GM21737 (cell line): ENCODE results near the gene GRK6.

Experiments used
- ATAC-seq: cut with Tn5 transposase; IDR thresholded peaks from one replicate; pipeline ENCODE4 v1.9.1; 2021; ENCODE audit warnings: mild to moderate bottlenecking, moderate library complexity; ENCODE audit not compliant: unreplicated experiment

Gene GRK6

GRCh38 chr5:177452688-177453638 lies 26.5 kb downstream of the GRK6 start:
- ATAC-seq, result no peak

GRCh38 chr5:177453852-177454396 lies 27.4 kb downstream of the GRK6 start:
- no peak for ATAC-seq

- peak; percentile 49 for ATAC-seq
Observed at GRCh38 chr5:177454397-177455035, 28.0 kb downstream of the GRK6 start.

- ATAC-seq, result peak; percentile 48
Observed at GRCh38 chr5:177455036-177455660, 28.7 kb downstream of the GRK6 start.

- ATAC-seq, result peak; percentile 11
Observed at GRCh38 chr5:177455661-177456590, 29.4 kb downstream of the GRK6 start.

- ATAC-seq, result no peak
Observed at GRCh38 chr5:177456591-177456964, 30.1 kb downstream of the GRK6 start.

- peak; percentile 20 for ATAC-seq
Observed at GRCh38 chr5:177456976-177457851, 30.7 kb downstream of the GRK6 start.

GRCh38 chr5:177457852-177458681 lies 31.6 kb downstream of the GRK6 start:
- ATAC-seq, result no peak

- ATAC-seq, result no peak
Observed at GRCh38 chr5:177458912-177459350, 32.5 kb downstream of the GRK6 start.

- no peak for ATAC-seq
Observed at GRCh38 chr5:177459357-177459756, 32.9 kb downstream of the GRK6 start.

- no peak for ATAC-seq
Observed at GRCh38 chr5:177459819-177460628, 33.5 kb downstream of the GRK6 start.

GRCh38 chr5:177462021-177462670 lies 35.7 kb downstream of the GRK6 start:
- ATAC-seq, result no peak

GRCh38 chr5:177465044-177465443 lies 38.6 kb downstream of the GRK6 start:
- no peak for ATAC-seq

- ATAC-seq, result no peak
Observed at GRCh38 chr5:177466861-177467260, 40.4 kb downstream of the GRK6 start.

- ATAC-seq, result no peak
Observed at GRCh38 chr5:177467436-177467835, 41.0 kb downstream of the GRK6 start.

GRCh38 chr5:177468329-177468684 lies 41.8 kb downstream of the GRK6 start:
- no peak for ATAC-seq
